A673 (cell line): ENCODE measurements around the gene HYAL3.

Source experiments
- CTCF ChIP-seq: fragments of 300-800, 200-600 bp; sonication (generic); conservative IDR thresholded peaks from 2 replicates; pipeline ENCODE4 v1.5.1; 2017; ENCODE audit warnings: low read depth, mild to moderate bottlenecking, antibody characterized with exemption, low read length, moderate library complexity, mixed read lengths
- EZH2 ChIP-seq: fragments of 200-600 bp; sonication (generic); IDR thresholded peaks from 2 replicates; pipeline ENCODE4 v1.6.1; 2017; ENCODE audit warnings: borderline replicate concordance, low read depth, mild to moderate bottlenecking, mixed read lengths, antibody characterized with exemption, low read length; ENCODE audit not compliant: poor library complexity, severe bottlenecking

GRCh38 chr3:50275141-50275995 lies 23.8 kb downstream of the HYAL3 start:
- TF ChIP-seq CTCF: no peak
- TF ChIP-seq EZH2: no peak
